Fibroblast of lung (primary cell): ENCODE measurements around the gene UNC13B.

Experiments used
- EZH2 ChIP-seq: IDR thresholded peaks from 2 replicates; pipeline ENCODE4 v1.5.1; 2012; ENCODE audit warnings: low read length, control low read depth, mild to moderate bottlenecking; ENCODE audit errors: missing control alignments
- TF ChIP-seq, protein P1 (sequence below), 2 donors: IDR thresholded peaks in 1 of 2; conservative IDR thresholded peaks in 1 of 2; 1 replicate in 1 of 2; 2 replicates in 1 of 2; pipeline ENCODE4 v1.5.1; 2011 to 2012; ENCODE audit warnings: low read length in 2 of 2, control low read depth in 1 of 2, inconsistent platforms in 1 of 2, low read depth in 1 of 2, mild to moderate bottlenecking in 1 of 2

DNA sequence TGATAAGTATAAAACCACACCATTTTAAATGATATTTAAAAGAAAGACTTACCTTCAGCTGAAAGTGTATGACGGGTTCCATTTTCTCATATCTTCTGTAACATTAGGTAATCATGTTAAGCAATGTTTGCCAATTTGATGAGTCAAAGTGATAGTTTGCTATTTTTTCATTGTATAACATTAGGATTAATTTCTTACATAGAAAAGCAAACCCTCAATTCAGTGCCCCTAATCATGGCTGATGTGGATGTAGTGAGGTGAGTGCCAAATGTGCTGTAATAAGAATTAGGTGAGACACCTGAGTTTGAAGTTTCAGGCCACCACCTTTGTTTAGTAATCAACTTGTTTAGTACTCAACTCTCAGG, 68.0 kb downstream of the UNC13B start:
- TF ChIP-seq, protein P1, sequence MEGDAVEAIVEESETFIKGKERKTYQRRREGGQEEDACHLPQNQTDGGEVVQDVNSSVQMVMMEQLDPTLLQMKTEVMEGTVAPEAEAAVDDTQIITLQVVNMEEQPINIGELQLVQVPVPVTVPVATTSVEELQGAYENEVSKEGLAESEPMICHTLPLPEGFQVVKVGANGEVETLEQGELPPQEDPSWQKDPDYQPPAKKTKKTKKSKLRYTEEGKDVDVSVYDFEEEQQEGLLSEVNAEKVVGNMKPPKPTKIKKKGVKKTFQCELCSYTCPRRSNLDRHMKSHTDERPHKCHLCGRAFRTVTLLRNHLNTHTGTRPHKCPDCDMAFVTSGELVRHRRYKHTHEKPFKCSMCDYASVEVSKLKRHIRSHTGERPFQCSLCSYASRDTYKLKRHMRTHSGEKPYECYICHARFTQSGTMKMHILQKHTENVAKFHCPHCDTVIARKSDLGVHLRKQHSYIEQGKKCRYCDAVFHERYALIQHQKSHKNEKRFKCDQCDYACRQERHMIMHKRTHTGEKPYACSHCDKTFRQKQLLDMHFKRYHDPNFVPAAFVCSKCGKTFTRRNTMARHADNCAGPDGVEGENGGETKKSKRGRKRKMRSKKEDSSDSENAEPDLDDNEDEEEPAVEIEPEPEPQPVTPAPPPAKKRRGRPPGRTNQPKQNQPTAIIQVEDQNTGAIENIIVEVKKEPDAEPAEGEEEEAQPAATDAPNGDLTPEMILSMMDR (conservative IDR thresholded peaks at IDR 0.05 in 1 of 2, IDR thresholded peaks at IDR 0.05 in 1 of 2; ENCODE audit: low read depth in 1 of 2, low read length in 2 of 2) = no peak
- no peak for TF ChIP-seq EZH2
